Esophagus squamous epithelium (tissue), 5 donors: ENCODE measurements around the gene ANGPTL4. TPM values are rescaled to one million over a fixed set of nuclear protein-coding genes. Genes with fewer than 3 reads are reported as not detected.
A peak's percentile ranks its signal among the peaks of the same experiment; 100 is the strongest.
"Not testable (repeated sequence)": the region's sequence is repeated elsewhere in the genome, so short reads cannot be mapped to it uniquely, and the experiment has no call there.

Source experiments
- DNase-seq: peaks from one replicate; lab custom pipeline; 2025; lab: John Stamatoyannopoulos, UW
- H3K27ac ChIP-seq, 4 donors: fragments of 200-600 bp; sonication (generic); one replicate each; pipeline ENCODE4 v1.5.1; 2016 to 2019; ENCODE audit warnings: mild to moderate bottlenecking in 1 of 4
- H3K27me3 ChIP-seq, 4 donors: fragments of 200-600 bp; sonication (generic); 1 replicate in 3 of 4; 2 replicates in 1 of 4; pipeline versions ENCODE4 v1.5.1 to v1.6.0; 2017 to 2021; ENCODE audit warnings: antibody characterized with exemption in 1 of 4
- H3K36me3 ChIP-seq, 3 donors: fragments of 200-600 bp; sonication (generic); one replicate each; pipeline ENCODE4 v1.5.1; 2016 to 2019
- H3K4me1 ChIP-seq, 3 donors: fragments of 200-600 bp; sonication (generic); one replicate each; pipeline ENCODE4 v1.5.1; 2017 to 2019
- H3K4me3 ChIP-seq, 4 donors: fragments of 200-600 bp; sonication (generic); 1 replicate in 3 of 4; 2 replicates in 1 of 4; pipeline ENCODE4 v1.5.1; 2016 to 2019; ENCODE audit warnings: mild to moderate bottlenecking in 2 of 4, moderate library complexity in 1 of 4
- H3K9me3 ChIP-seq, 3 donors: fragments of 200-600 bp; sonication (generic); one replicate each; pipeline ENCODE4 v1.5.1; 2016 to 2019
- CTCF ChIP-seq, 6 experiments: fragments of 450-650 bp in 4 of 6; fragments of 200-600 bp in 2 of 6; sonication (generic) in 2 of 6; IDR thresholded peaks; one replicate each; pipeline ENCODE4 v1.5.1; 2016 to 2019; ENCODE audit warnings: antibody characterized with exemption in 6 of 6, mild to moderate bottlenecking in 4 of 6, moderate library complexity in 4 of 6
- POLR2A ChIP-seq, 4 donors: fragments of 450-650 bp; IDR thresholded peaks; one replicate each; pipeline ENCODE4 v1.6.1; 2017; ENCODE audit warnings: antibody characterized with exemption in 4 of 4, mild to moderate bottlenecking in 4 of 4, moderate library complexity in 3 of 4
- WGBS, 2 donors: methylation state at CpG; one replicate each; pipeline ENCODE4 v1.1.5; 2018; 5-methylcytosine and 5-hydroxymethylcytosine counted together
- intact Hi-C: fragments of 100-400 bp; cut with DNase I; formaldehyde crosslinking; loops from one replicate; pipeline ENCODE4 v1.15.0; 2022
- total RNA-seq, 4 donors: library from RNA; depleted of rRNA; stranded (reverse); fragments of >200 nt; gene quantifications; one replicate each; pipeline ENCODE4 v1.1.0, GENCODE V29; 2016
- donor health status: DM: yes; HTN: yes; CAD: no.

ANGPTL4 gene
- total RNA-seq, 4 donors from 2014 or later = 17.0 to 37.1 (median 19.2) TPM

- peak overlapping the region in 2 of 4 donors; percentile 10 for H3K27ac ChIP-seq
- no peak for DNase-seq
- intact Hi-C loops = no loop called here
- no peaks in the 10 kb centered on the region for H3K9me3 ChIP-seq
- no peak for TF ChIP-seq CTCF (IDR thresholded peaks at IDR 0.05)
- TF ChIP-seq POLR2A (IDR thresholded peaks at IDR 0.05) = no peak
- H3K36me3 ChIP-seq = no peaks in the 10 kb centered on the region
- peaks cover 0 to 72% (median 5%) of the 10 kb centered on the region in 4 donors for H3K27me3 ChIP-seq
- peak overlapping the region in 3 of 4 donors; percentile 36 to 68 (median 52) for H3K4me3 ChIP-seq
- peaks cover 13 to 53% (median 29%) of the 10 kb centered on the region in 3 donors for H3K4me1 ChIP-seq
- WGBS, 2 donors = 31 to 55% methylated on average over 14 to 16 of the region's 27 CpGs
Measured at GRCh38 chr19:8336072-8336569, 27.8 kb upstream of the ANGPTL4 start.

- no peaks in the 10 kb centered on the region for H3K36me3 ChIP-seq
- intact Hi-C loops = no loop called here
- H3K27ac ChIP-seq = no peak overlapping the region
- no peak for TF ChIP-seq CTCF (IDR thresholded peaks at IDR 0.05)
- TF ChIP-seq POLR2A (IDR thresholded peaks at IDR 0.05) = no peak
- H3K4me1 ChIP-seq = peaks cover 13 to 58% (median 29%) of the 10 kb centered on the region in 3 donors
- WGBS, 2 donors = 55 to 62% methylated on average over 7 to 8 of the region's 8 CpGs
- peaks cover 0 to 77% (median 5%) of the 10 kb centered on the region in 4 donors for H3K27me3 ChIP-seq
- no peak for DNase-seq
- no peak overlapping the region for H3K4me3 ChIP-seq
- no peaks in the 10 kb centered on the region for H3K9me3 ChIP-seq
Measured at GRCh38 chr19:8336660-8337059, 27.3 kb upstream of the ANGPTL4 start.

- WGBS, 2 donors = 53 to 63% methylated on average over 5 of the region's 7 CpGs
- Histone ChIP-seq H3K36me3 (no peaks in the 10 kb centered on the region), H3K4me3 (no peak overlapping the region), H3K9me3 (no peaks in the 10 kb centered on the region), H3K27me3 (peaks cover 0 to 79% (median 6%) of the 10 kb centered on the region in 4 donors), H3K4me1 (peaks cover 15 to 69% (median 35%) of the 10 kb centered on the region in 3 donors), H3K27ac (peak overlapping the region in 1 of 4 donors; percentile 34)
- DNase-seq = no peak
- intact Hi-C loops = no loop called here
- TF ChIP-seq CTCF (IDR thresholded peaks at IDR 0.05) = no peak
- no peak for TF ChIP-seq POLR2A (IDR thresholded peaks at IDR 0.05)
Measured at GRCh38 chr19:8337728-8338127, 26.2 kb upstream of the ANGPTL4 start.

- no peak for TF ChIP-seq POLR2A (IDR thresholded peaks at IDR 0.05)
- TF ChIP-seq CTCF (IDR thresholded peaks at IDR 0.05) = no peak
- no peak for DNase-seq
- no peaks in the 10 kb centered on the region for H3K36me3 ChIP-seq
Measured at GRCh38 chr19:8338835-8339234, 25.1 kb upstream of the ANGPTL4 start.

GRCh38 chr19:8340341-8341096, 23.4 kb upstream of the ANGPTL4 start:
- no peaks in the 10 kb centered on the region for H3K36me3 ChIP-seq
- peaks cover 0 to 74% (median 2%) of the 10 kb centered on the region in 4 donors for H3K27me3 ChIP-seq
- H3K9me3 ChIP-seq = no peaks in the 10 kb centered on the region
- H3K27ac ChIP-seq = peak overlapping the region in 3 of 4 donors; percentile 30 to 87 (median 52)
- H3K4me1 ChIP-seq = peaks cover 8 to 54% (median 17%) of the 10 kb centered on the region in 3 donors
- WGBS, 2 donors = 24 to 27% methylated on average over 9 to 14 of the region's 15 CpGs
- DNase-seq = no peak
- peak in 2 of 6 experiments; percentile 13 to 23 for TF ChIP-seq CTCF (IDR thresholded peaks at IDR 0.05)
- TF ChIP-seq POLR2A (IDR thresholded peaks at IDR 0.05) = no peak
- peak overlapping the region in 1 of 4 donors; percentile 15 for H3K4me3 ChIP-seq
- intact Hi-C loops = no loop called here

More at GRCh38 chr19:8338835-8339234, 25.1 kb upstream of the ANGPTL4 start:
- no peaks in the 10 kb centered on the region for H3K9me3 ChIP-seq
- no peak overlapping the region for H3K27ac ChIP-seq
- intact Hi-C loops = no loop called here
- no peak overlapping the region for H3K4me3 ChIP-seq
- 56 to 69% methylated on average over 4 to 6 of the region's 6 CpGs for WGBS, 2 donors
- peaks cover 15 to 69% (median 33%) of the 10 kb centered on the region in 3 donors for H3K4me1 ChIP-seq
- H3K27me3 ChIP-seq = peaks cover 0 to 79% (median 3%) of the 10 kb centered on the region in 4 donors

- Histone ChIP-seq H3K4me1 (peaks cover 8 to 47% (median 13%) of the 10 kb centered on the region in 3 donors), H3K27me3 (peaks cover 0 to 67% (median 2%) of the 10 kb centered on the region in 4 donors), H3K4me3 (peak overlapping the region in 1 of 4 donors; percentile 71), H3K27ac (peak overlapping the region; percentile 72 to 88 (median 86))
- H3K36me3 ChIP-seq, H3K9me3 ChIP-seq, intact Hi-C loops, DNase-seq: not testable (repeated sequence)
- 97 to 100% methylated on average over 4 of the region's 4 CpGs for WGBS, 2 donors
Measured at GRCh38 chr19:8341504-8341903, 22.5 kb upstream of the ANGPTL4 start.
